ENCODE results near the gene TPP2. TPM values are rescaled to one million over a fixed set of nuclear protein-coding genes. Genes with fewer than 3 reads are reported as not detected.

Gene TPP2
- total RNA-seq, 1 experiment from 2014 or later, result 68.3 TPM

- TF ChIP-seq PRDM15 (CRISPR knock-in tag; IDR thresholded peaks at IDR 0.05), result no peak
Measured at GRCh38 chr13:102667023-102667422, 70.2 kb downstream of the TPP2 start (continued).

GRCh38 chr13:102667911-102668310 is 71.1 kb downstream of the TPP2 start:
- Mint-ChIP-seq H3K27me3 (ENCODE audit: low read depth) (no peaks in the 10 kb centered on the region), H3K36me3 (peaks cover 87% of the 10 kb centered on the region), H3K9me3 (peaks cover 42% of the 10 kb centered on the region), H3K27ac (no peak overlapping the region), H3K4me1 (no peaks in the 10 kb centered on the region), H3K4me3 (no peak overlapping the region)
- DNase-seq (ENCODE audit: low spot score) (no peak), ATAC-seq (no peak)
- TF ChIP-seq E2F5 (CRISPR knock-in tag; IDR thresholded peaks at IDR 0.05) (no peak), ZNF512 (CRISPR knock-in tag; IDR thresholded peaks at IDR 0.05; ENCODE audit: borderline replicate concordance) (no peak), MYBL2 (CRISPR knock-in tag; IDR thresholded peaks at IDR 0.05) (no peak), SMAD4 (CRISPR knock-in tag; IDR thresholded peaks at IDR 0.05) (no peak), AR (CRISPR knock-in tag; IDR thresholded peaks at IDR 0.05) (no peak), ERG (CRISPR knock-in tag; IDR thresholded peaks at IDR 0.05) (no peak), CBFB (CRISPR knock-in tag; IDR thresholded peaks at IDR 0.05; ENCODE audit: low read depth) (no peak), FOXK1 (CRISPR knock-in tag; IDR thresholded peaks at IDR 0.05) (no peak), CDX4 (CRISPR knock-in tag; IDR thresholded peaks at IDR 0.05; ENCODE audit: borderline replicate concordance) (no peak), ZNF317 (CRISPR knock-in tag; IDR thresholded peaks at IDR 0.05; ENCODE audit: borderline replicate concordance, low read depth) (no peak)
- POLR2A ChIA-PET, result no interaction called here
- CTCF ChIA-PET, result no interaction called here

GRCh38 chr13:102670130-102670529 is 73.3 kb downstream of the TPP2 start:
- DNase-seq (ENCODE audit: low spot score) (no peak), ATAC-seq (no peak)
- H3K9me3 Mint-ChIP-seq, result peaks cover 42% of the 10 kb centered on the region
- no peaks in the 10 kb centered on the region for H3K27me3 Mint-ChIP-seq (ENCODE audit: low read depth)
- no peak overlapping the region for H3K27ac Mint-ChIP-seq
- POLR2A ChIA-PET, result no interaction called here
- peaks cover 89% of the 10 kb centered on the region for H3K36me3 Mint-ChIP-seq
- no peaks in the 10 kb centered on the region for H3K4me1 Mint-ChIP-seq
- CTCF ChIA-PET, result no interaction called here
- H3K4me3 Mint-ChIP-seq, result no peak overlapping the region
- TF ChIP-seq MAX (CRISPR knock-in tag; IDR thresholded peaks at IDR 0.05) (no peak), ZNF138 (CRISPR knock-in tag; conservative IDR thresholded peaks at IDR 0.05) (no peak), CTCF (IDR thresholded peaks at IDR 0.05) (no peak), CDX4 (CRISPR knock-in tag; IDR thresholded peaks at IDR 0.05; ENCODE audit: borderline replicate concordance) (no peak), ZNF671 (CRISPR knock-in tag; IDR thresholded peaks at IDR 0.05) (no peak), ZNF281 (CRISPR knock-in tag; IDR thresholded peaks at IDR 0.05) (no peak)
